Upper lobe of left lung (tissue), 6 donors: ENCODE measurements around the gene ZNF445. TPM values are rescaled to one million over a fixed set of nuclear protein-coding genes. Genes with fewer than 3 reads are reported as not detected.
A peak's percentile ranks its signal among the peaks of the same experiment; 100 is the strongest.

ENCODE experiments used
- ATAC-seq, 2 donors: fragments of 200-7000 bp; cut with Tn5 transposase; one replicate each; pipeline ENCODE4 v1.9.1; 2022; ENCODE audit warnings: mild to moderate bottlenecking in 2 of 2, moderate library complexity in 2 of 2; ENCODE audit not compliant: low FRiP score in 2 of 2
- DNase-seq, 2 donors: peaks; one replicate each; pipeline ENCODE4 v3.0.0-alpha.2; 2019 to 2020
- H3K27ac ChIP-seq, 4 donors: fragments of 200-600 bp; sonication (generic); one replicate each; pipeline ENCODE4 v1.5.1; 2016 to 2019
- H3K27me3 ChIP-seq, 4 donors: fragments of 200-600 bp; sonication (generic); one replicate each; pipeline ENCODE4 v1.5.1; 2017 to 2019
- H3K36me3 ChIP-seq, 4 donors: fragments of 200-600 bp; sonication (generic); one replicate each; pipeline ENCODE4 v1.5.1; 2016 to 2019
- H3K4me1 ChIP-seq, 4 donors: fragments of 200-600 bp; sonication (generic); one replicate each; pipeline ENCODE4 v1.5.1; 2018 to 2019
- H3K4me3 ChIP-seq, 4 donors: fragments of 200-600 bp; sonication (generic); one replicate each; pipeline ENCODE4 v1.5.1; 2017 to 2019; ENCODE audit warnings: mild to moderate bottlenecking in 2 of 4, moderate library complexity in 1 of 4
- H3K9me3 ChIP-seq, 4 donors: fragments of 200-600 bp; sonication (generic); one replicate each; pipeline ENCODE4 v1.5.1; 2018 to 2019
- EP300 ChIP-seq, 4 donors: sonication (generic); formaldehyde crosslinking; IDR thresholded peaks; one replicate each; pipeline ENCODE4 v1.5.1; 2017; ENCODE audit warnings: antibody characterized with exemption in 4 of 4, control low read depth in 2 of 4
- POLR2A ChIP-seq, 4 donors: fragments of 450-650 bp; IDR thresholded peaks; one replicate each; pipeline ENCODE4 v1.5.1; 2016 to 2017; ENCODE audit warnings: antibody characterized with exemption in 4 of 4, mild to moderate bottlenecking in 2 of 4
- POLR2AphosphoS5 ChIP-seq, 2 donors: sonication (generic); formaldehyde crosslinking; IDR thresholded peaks; one replicate each; pipeline ENCODE4 v1.5.1; 2017; ENCODE audit warnings: antibody characterized with exemption in 2 of 2
- WGBS, 2 donors: methylation state at CpG; one replicate each; pipeline ENCODE4 v1.1.5; 2017 to 2018; 5-methylcytosine and 5-hydroxymethylcytosine counted together
- total RNA-seq, 6 donors: library from RNA; depleted of rRNA in 4 of 6; stranded (reverse); fragments of >200 nt in 4 of 6; gene quantifications; one replicate each; pipeline versions ENCODE4 v1.1.0 to v1.2.1, GENCODE V29; 2016 to 2021
- TF ChIP-seq, protein P1 (sequence below), 6 experiments: fragments of 450-650 bp in 4 of 6; fragments of 200-600 bp in 2 of 6; sonication (generic) in 2 of 6; IDR thresholded peaks; one replicate each; pipeline ENCODE4 v1.5.1; 2016 to 2019; ENCODE audit warnings: antibody characterized with exemption in 6 of 6
- donor health status: DM: no; HTN: no; CAD: no; lungs with moderate emphysema.
- donor health status: DM: no; HTN: yes; CAD: no; lungs with severe emphysema.

Gene ZNF445
- total RNA-seq, 6 donors from 2014 or later: 6.7 to 20.0 (median 12.9) TPM

DNA sequence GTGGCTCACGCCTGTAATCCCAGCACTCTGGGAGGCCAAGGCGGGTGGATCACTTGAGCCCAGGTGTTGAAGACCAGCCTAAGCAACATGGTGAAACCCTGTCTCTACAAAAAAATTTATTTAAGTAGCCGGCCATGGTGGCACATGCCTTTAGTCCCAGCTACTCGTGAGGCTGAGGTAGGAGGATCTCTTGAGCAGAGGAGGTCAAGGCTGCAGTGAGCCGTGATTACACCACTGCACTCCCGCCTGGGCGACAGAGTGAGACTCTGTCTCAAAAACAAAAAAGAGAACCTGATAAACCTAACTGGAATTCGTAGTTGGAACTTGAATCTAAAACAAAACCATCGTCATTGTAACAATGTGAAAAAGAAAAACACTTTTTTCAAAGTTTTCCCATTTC, 81.8 kb downstream of the ZNF445 start:
- H3K27me3 ChIP-seq: no peaks in the 10 kb centered on the region
- H3K4me3 ChIP-seq: no peak overlapping the region
- DNase-seq: no peak
- 90 to 95% methylated on average over 9 of the region's 9 CpGs for WGBS, 2 donors
- no peaks in the 10 kb centered on the region for H3K9me3 ChIP-seq
- H3K4me1 ChIP-seq: no peaks in the 10 kb centered on the region
- TF ChIP-seq POLR2A (IDR thresholded peaks at IDR 0.05) (no peak), EP300 (IDR thresholded peaks at IDR 0.05) (no peak), POLR2AphosphoS5 (IDR thresholded peaks at IDR 0.05) (no peak)
- TF ChIP-seq, protein P1, sequence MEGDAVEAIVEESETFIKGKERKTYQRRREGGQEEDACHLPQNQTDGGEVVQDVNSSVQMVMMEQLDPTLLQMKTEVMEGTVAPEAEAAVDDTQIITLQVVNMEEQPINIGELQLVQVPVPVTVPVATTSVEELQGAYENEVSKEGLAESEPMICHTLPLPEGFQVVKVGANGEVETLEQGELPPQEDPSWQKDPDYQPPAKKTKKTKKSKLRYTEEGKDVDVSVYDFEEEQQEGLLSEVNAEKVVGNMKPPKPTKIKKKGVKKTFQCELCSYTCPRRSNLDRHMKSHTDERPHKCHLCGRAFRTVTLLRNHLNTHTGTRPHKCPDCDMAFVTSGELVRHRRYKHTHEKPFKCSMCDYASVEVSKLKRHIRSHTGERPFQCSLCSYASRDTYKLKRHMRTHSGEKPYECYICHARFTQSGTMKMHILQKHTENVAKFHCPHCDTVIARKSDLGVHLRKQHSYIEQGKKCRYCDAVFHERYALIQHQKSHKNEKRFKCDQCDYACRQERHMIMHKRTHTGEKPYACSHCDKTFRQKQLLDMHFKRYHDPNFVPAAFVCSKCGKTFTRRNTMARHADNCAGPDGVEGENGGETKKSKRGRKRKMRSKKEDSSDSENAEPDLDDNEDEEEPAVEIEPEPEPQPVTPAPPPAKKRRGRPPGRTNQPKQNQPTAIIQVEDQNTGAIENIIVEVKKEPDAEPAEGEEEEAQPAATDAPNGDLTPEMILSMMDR (IDR thresholded peaks at IDR 0.05): no peak
- H3K27ac ChIP-seq: no peak overlapping the region
- ATAC-seq: no peak
- H3K36me3 ChIP-seq: peaks cover 0 to 17% (median 2%) of the 10 kb centered on the region in 4 donors

- TF ChIP-seq POLR2A (IDR thresholded peaks at IDR 0.05): no peak
- no peak for TF ChIP-seq EP300 (IDR thresholded peaks at IDR 0.05)
- H3K4me3 ChIP-seq: no peak overlapping the region
- ATAC-seq (no peak), DNase-seq (no peak)
- peaks cover 0 to 1% (median under 1%) of the 10 kb centered on the region in 4 donors for H3K9me3 ChIP-seq
- no peak overlapping the region for H3K27ac ChIP-seq
- no peaks in the 10 kb centered on the region for H3K4me1 ChIP-seq
- WGBS, 2 donors: 87 to 97% methylated on average over 1 of the region's 1 CpG
- H3K36me3 ChIP-seq: peaks cover 0 to 17% (median 0%) of the 10 kb centered on the region in 4 donors
- no peaks in the 10 kb centered on the region for H3K27me3 ChIP-seq
Observed at GRCh38 chr3:44392489-44392888, 85.0 kb downstream of the ZNF445 start.

- no peaks in the 10 kb centered on the region for H3K36me3 ChIP-seq
- peaks cover 0 to 13% (median 6%) of the 10 kb centered on the region in 4 donors for H3K9me3 ChIP-seq
- TF ChIP-seq, protein P1 (IDR thresholded peaks at IDR 0.05): no peak
- TF ChIP-seq POLR2AphosphoS5 (IDR thresholded peaks at IDR 0.05): no peak
- no peak for TF ChIP-seq EP300 (IDR thresholded peaks at IDR 0.05)
- TF ChIP-seq POLR2A (IDR thresholded peaks at IDR 0.05): no peak
- no peaks in the 10 kb centered on the region for H3K27me3 ChIP-seq
- no peaks in the 10 kb centered on the region for H3K4me1 ChIP-seq
- no peak overlapping the region for H3K27ac ChIP-seq
- WGBS, 2 donors: 89 to 98% methylated on average over 5 to 7 of the region's 7 CpGs
- no peak for ATAC-seq
- DNase-seq: peak in 1 of 2 donors; percentile 47
- H3K4me3 ChIP-seq: no peak overlapping the region
Observed at GRCh38 chr3:44387404-44387803, 90.1 kb downstream of the ZNF445 start.

Other genes with a start within 250 kb of the ZNF445 start
- not detected for gene TOPAZ1, start 235.8 kb downstream of the ZNF445 start, total RNA-seq
- gene TCAIM, start 138.9 kb downstream of the ZNF445 start, total RNA-seq: 10 to 100 TPM; 10.5 to 33.5 (median 19.6) TPM
- 10 to 100 TPM in 1 of 6 donors, 1 to 10 TPM in 5; 2.9 to 13.6 (median 3.5) TPM for gene ZKSCAN7, start 77.5 kb upstream of the ZNF445 start, total RNA-seq
- 1 to 10 TPM; 1.3 to 6.3 (median 1.8) TPM for gene ZNF660, start 107.3 kb upstream of the ZNF445 start, total RNA-seq
- 10 to 100 TPM in 5 of 6 donors, 1 to 10 TPM in 1; 10.0 to 29.3 (median 11.6) TPM for gene ZNF197, start 147.4 kb upstream of the ZNF445 start, total RNA-seq
- gene ZNF35, start 171.1 kb upstream of the ZNF445 start, total RNA-seq: 10 to 100 TPM in 3 of 6 donors, 1 to 10 TPM in 3; 6.4 to 17.3 (median 9.6) TPM
- gene ZNF502, start 235.0 kb upstream of the ZNF445 start, total RNA-seq: 1 to 10 TPM in 5 of 6 donors, under 1 TPM in 1; 1.00 to 4.7 (median 3.7) TPM